ENCODE data around the gene BRINP2. TPM values are rescaled to one million over a fixed set of nuclear protein-coding genes. Genes with fewer than 3 reads are reported as not detected.

Gene BRINP2
- total RNA-seq, 4 donors from 2014 or later, result not detected

- Histone ChIP-seq H3K4me3 (replicated peaks in 1 of 3) (no peak overlapping the region), H3K9me3 (no peaks in the 10 kb centered on the region), H3K27me3 (no peaks in the 10 kb centered on the region), H3K36me3 (no peaks in the 10 kb centered on the region), H3K27ac (no peak overlapping the region), H3K4me1 (peaks cover 0 to 15% of the 10 kb centered on the region in 2 donors)
- TF ChIP-seq POLR2A (IDR thresholded peaks at IDR 0.05) (no peak), CTCF (IDR thresholded peaks at IDR 0.05) (no peak)
- WGBS, 2 donors, result 88 to 90% methylated on average over 11 of the region's 11 CpGs
- DNase-seq, result no peak
- intact Hi-C loops (cut with DNase I), result no loop called here
Measured at GRCh38 chr1:177257128-177257527, 86.4 kb downstream of the BRINP2 start.

- H3K4me3 ChIP-seq (replicated peaks in 1 of 3), result no peak overlapping the region
- H3K36me3 ChIP-seq, result no peaks in the 10 kb centered on the region
- intact Hi-C loops (cut with DNase I), result no loop called here
- no peaks in the 10 kb centered on the region for H3K27me3 ChIP-seq
- H3K27ac ChIP-seq, result no peak overlapping the region
- peaks cover 0 to 15% of the 10 kb centered on the region in 2 donors for H3K4me1 ChIP-seq
- 89% methylated on average over 4 of the region's 4 CpGs for WGBS, 2 donors
- no peak for TF ChIP-seq CTCF (IDR thresholded peaks at IDR 0.05)
- H3K9me3 ChIP-seq, result no peaks in the 10 kb centered on the region
- DNase-seq, result no peak
Measured at GRCh38 chr1:177257576-177257975, 86.8 kb downstream of the BRINP2 start.

- DNase-seq, result no peak
- no peak for TF ChIP-seq CTCF (IDR thresholded peaks at IDR 0.05)
- TF ChIP-seq POLR2A (IDR thresholded peaks at IDR 0.05), result no peak
- 93 to 97% methylated on average over 1 of the region's 1 CpG for WGBS, 2 donors
- Histone ChIP-seq H3K27me3 (no peaks in the 10 kb centered on the region), H3K9me3 (no peaks in the 10 kb centered on the region), H3K4me3 (replicated peaks in 1 of 3) (no peak overlapping the region), H3K4me1 (peaks cover 4 to 12% of the 10 kb centered on the region in 2 donors), H3K27ac (no peak overlapping the region), H3K36me3 (no peaks in the 10 kb centered on the region)
- intact Hi-C loops (cut with DNase I), result no loop called here
Measured at GRCh38 chr1:177270863-177271262, 100.1 kb downstream of the BRINP2 start.

GRCh38 chr1:177273141-177273540 is 102.4 kb downstream of the BRINP2 start:
- 87 to 93% methylated on average over 5 of the region's 5 CpGs for WGBS, 2 donors
- Histone ChIP-seq H3K27me3 (no peaks in the 10 kb centered on the region), H3K27ac (no peak overlapping the region)

GRCh38 chr1:177274687-177275211 is 104.0 kb downstream of the BRINP2 start:
- peak; percentile 23 to 38 for DNase-seq
- Histone ChIP-seq H3K4me1 (peaks cover 4 to 12% of the 10 kb centered on the region in 2 donors), H3K9me3 (no peaks in the 10 kb centered on the region), H3K27me3 (no peaks in the 10 kb centered on the region), H3K4me3 (replicated peaks in 1 of 3) (no peak overlapping the region), H3K36me3 (no peaks in the 10 kb centered on the region), H3K27ac (no peak overlapping the region)
- TF ChIP-seq CTCF (IDR thresholded peaks at IDR 0.05) (no peak), POLR2A (IDR thresholded peaks at IDR 0.05) (no peak)
- WGBS, 2 donors, result 7 to 15% methylated on average over 2 to 5 of the region's 5 CpGs
- intact Hi-C loops (cut with DNase I), result no loop called here

More at GRCh38 chr1:177273141-177273540, 102.4 kb downstream of the BRINP2 start:
- Histone ChIP-seq H3K4me1 (peaks cover 4 to 12% of the 10 kb centered on the region in 2 donors), H3K9me3 (no peaks in the 10 kb centered on the region), H3K36me3 (no peaks in the 10 kb centered on the region), H3K4me3 (replicated peaks in 1 of 3) (no peak overlapping the region)
- no peak for DNase-seq
- intact Hi-C loops (cut with DNase I), result no loop called here
- TF ChIP-seq CTCF (IDR thresholded peaks at IDR 0.05) (no peak), POLR2A (IDR thresholded peaks at IDR 0.05) (no peak)

All from thyroid gland (tissue), 4 donors.